GM12892 (cell line): ENCODE data around the gene LOXL1.
A peak's percentile ranks its signal among the peaks of the same experiment; 100 is the strongest.

Experiments used
- DNase-seq: peaks from one replicate; pipeline ENCODE4 v3.0.0; 2011; ENCODE audit not compliant: insufficient read length
- FAIRE-seq: peaks from 2 replicates; lab custom pipeline; 2011; peaks lifted over from hg19 to GRCh38; lab: Jason Lieb, UNC
- POLR2A ChIP-seq: IDR thresholded peaks from 2 replicates; pipeline ENCODE4 v1.6.1; 2011; ENCODE audit warnings: low read depth, low read length, control low read depth
- POLR2AphosphoS5 ChIP-seq: IDR thresholded peaks from 2 replicates; pipeline ENCODE4 v1.6.1; 2011; ENCODE audit warnings: low read depth, low read length, control low read depth
- TAF1 ChIP-seq: IDR thresholded peaks from 2 replicates; pipeline ENCODE4 v1.6.1; 2011; ENCODE audit warnings: low read depth, mild to moderate bottlenecking, control low read depth, low read length, borderline replicate concordance

The LOXL1 gene

DNA sequence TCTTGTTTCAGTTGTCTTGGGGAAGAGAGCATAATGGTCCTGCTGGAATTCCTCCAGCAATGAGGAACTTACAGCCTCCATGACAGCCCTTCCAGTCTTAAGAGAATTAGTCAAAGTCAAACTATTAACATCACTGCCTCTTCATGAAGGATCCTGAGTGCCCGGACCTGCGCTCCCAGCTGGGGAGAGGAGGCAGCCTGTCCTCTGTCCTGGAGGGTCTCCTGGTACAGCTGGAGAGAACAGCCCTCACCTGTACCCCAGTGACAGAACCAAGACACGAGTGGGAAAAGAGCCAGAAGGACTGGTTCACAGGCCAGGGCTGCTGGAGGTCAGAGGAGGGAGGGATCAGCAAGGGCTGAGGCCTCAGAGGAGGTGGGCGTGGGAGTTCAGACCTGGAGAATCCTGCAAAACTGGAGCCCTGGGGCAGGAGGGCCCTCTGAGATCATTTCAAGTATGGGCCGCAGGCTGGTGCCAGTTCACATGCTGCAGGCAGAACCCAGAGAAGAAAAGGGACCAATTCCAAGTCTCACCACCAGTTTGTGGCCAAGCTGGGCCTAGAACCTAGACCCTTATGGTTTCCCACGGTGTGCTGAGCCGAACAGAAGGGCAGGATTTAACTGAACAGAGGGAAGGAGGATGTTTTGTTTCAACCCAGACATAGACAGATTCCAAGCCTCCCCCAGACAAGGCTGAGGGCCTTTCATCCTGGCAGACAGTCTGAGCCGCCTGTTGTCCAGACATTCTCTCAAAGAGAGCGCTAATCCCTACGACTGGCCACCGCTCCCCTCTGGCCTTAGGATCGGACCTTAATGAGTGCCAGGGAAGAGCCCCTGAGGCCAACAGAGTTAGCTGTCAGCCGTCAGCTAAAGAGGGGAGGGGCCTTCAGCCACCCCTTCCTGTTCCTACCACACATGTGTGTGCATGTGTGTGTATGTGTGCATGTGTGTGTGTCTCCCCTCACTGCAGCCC, 18.2 kb downstream of the LOXL1 start:
- DNase-seq (no peak), FAIRE-seq (no peak)
- TF ChIP-seq POLR2A = no peak
- no peak for TF ChIP-seq POLR2AphosphoS5
- no peak for TF ChIP-seq TAF1

DNA sequence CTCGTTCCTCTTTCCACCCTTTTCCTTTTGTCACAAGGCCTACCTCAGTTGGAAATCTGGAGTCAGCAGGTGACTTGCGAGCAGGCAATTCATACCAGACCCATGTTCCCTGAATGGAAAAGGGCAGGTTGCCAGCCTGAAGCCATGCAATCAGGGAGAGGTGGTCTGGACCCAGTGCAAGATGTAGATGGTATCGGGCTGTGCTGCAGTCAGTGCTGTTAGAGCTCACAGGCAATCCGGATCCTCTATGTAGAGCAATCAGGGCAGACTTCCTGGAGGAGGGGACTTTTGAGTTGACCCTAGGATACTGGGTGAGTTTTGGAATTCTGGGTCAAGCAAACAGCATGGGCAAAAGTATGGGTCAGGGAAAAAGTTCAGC, 18.9 kb downstream of the LOXL1 start:
- DNase-seq (no peak), FAIRE-seq (no peak)
- TF ChIP-seq TAF1 (no peak), POLR2AphosphoS5 (no peak), POLR2A (no peak)

DNA sequence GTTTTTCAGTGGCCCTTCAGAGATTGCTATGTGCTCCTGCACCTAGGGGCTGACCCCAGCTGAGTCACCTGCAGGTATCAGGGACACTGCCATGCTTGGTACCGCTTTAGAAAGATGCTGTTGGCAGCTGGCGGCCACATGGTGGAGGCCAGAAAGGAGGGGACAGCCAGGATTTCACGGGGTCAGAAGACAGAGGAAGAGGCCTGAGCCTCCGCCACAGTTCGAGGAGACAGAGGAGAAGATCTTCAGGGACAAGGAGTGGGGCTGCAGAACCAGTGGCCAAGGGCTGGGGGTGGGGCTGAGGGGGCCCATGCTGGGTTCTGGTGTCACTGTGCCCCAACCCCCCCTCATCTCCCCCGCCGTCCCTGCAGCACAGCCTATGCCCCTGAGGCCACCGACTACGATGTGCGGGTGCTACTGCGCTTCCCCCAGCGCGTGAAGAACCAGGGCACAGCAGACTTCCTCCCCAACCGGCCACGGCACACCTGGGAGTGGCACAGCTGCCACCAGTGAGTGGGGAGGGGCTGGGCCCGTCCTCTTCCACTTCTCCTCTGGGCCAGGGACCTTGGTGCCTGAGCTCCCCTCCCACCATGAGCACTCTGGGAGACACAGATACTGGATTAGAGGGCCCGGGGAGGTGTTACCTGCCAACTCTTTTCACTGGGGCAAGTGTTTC, 19.9 kb downstream of the LOXL1 start:
- no peak for FAIRE-seq
- DNase-seq = no peak
- TF ChIP-seq POLR2AphosphoS5 (no peak), POLR2A (no peak), TAF1 (no peak)

DNA sequence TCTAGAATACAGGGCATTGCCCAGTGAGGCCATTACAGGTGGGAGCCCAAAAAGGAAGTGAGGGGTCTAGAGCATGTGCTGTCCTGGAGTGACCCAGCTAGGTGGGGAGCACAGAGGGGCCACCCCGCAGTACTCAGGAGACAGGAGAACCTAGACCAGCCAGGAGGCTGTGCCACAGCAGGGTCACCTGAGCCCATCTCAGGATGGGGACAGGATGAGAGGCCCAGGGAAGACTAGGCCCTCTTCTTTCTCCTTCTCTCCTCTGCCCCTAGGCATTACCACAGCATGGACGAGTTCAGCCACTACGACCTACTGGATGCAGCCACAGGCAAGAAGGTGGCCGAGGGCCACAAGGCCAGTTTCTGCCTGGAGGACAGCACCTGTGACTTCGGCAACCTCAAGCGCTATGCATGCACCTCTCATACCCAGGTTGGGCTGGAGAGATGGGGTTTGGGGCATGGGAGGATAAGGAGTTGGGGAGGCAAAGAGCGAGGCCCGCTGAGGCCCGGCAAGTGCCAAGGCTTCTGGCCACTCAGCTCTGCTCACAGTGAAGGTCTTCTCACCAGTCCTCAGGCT, 20.6 kb downstream of the LOXL1 start:
- DNase-seq (no peak), FAIRE-seq (no peak)
- no peak for TF ChIP-seq TAF1
- no peak for TF ChIP-seq POLR2AphosphoS5
- TF ChIP-seq POLR2A = no peak

DNA sequence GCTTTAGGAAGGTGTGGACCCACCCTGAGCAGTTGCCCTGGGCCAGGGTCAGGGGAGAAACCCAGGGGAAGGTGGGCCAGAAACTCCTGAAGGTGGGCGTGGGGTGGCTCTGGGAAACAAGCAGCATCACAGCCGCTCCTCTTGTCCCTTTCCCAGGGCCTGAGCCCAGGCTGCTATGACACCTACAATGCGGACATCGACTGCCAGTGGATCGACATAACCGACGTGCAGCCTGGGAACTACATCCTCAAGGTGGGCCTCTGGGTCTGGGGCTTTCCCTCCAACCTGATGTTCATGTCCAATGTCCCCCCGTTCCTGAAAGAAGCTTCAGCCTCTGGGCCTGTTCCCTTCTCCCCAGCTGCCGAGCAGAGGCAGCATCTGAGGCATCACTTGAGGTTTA, 21.4 kb downstream of the LOXL1 start:
- no peak for TF ChIP-seq TAF1
- TF ChIP-seq POLR2AphosphoS5 = no peak
- no peak for TF ChIP-seq POLR2A
- FAIRE-seq (no peak), DNase-seq (no peak)

DNA sequence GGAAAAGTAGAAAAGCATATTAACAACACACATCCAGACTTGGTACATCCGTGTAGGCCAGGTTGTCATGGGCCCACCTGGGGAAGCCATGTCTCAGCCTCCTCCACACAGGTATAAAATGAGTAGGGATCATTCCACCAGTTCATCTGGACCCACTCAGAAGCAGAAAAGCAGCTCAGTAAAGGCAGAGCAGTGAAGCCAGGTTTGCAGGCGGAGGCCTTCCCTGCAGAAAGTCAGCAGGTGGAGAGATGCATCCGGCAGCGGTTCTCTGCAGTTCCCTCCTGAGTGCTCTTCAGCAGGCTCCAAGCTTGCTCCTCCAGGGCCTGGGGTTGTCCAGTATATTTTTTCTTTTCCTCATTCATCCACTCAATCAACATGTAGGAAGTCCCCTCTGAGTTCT, 22.1 kb downstream of the LOXL1 start:
- FAIRE-seq = no peak
- no peak for TF ChIP-seq POLR2A
- no peak for TF ChIP-seq POLR2AphosphoS5
- no peak for TF ChIP-seq TAF1
- no peak for DNase-seq

DNA sequence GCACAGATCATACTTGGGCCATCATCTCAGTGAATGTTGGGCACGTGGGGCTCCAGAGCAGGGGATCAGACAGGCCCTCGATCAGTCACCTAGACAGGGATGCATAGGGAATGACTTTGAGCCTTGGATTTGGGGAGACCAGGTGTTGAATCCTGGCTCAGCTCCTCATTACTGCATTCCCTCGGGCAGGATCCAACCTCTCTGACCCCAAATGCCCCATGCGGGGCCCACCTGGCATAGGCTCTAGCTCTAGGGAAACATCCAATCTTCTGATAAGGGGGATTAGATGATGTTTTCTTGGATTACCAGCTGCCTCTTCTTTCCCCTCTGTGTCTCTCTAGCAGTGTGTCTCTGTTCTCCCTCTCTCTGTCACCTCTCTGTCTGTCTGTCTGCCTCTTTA, 22.7 kb downstream of the LOXL1 start:
- DNase-seq = no peak
- FAIRE-seq = no peak
- TF ChIP-seq POLR2A = no peak
- TF ChIP-seq POLR2AphosphoS5 = no peak
- no peak for TF ChIP-seq TAF1

DNA sequence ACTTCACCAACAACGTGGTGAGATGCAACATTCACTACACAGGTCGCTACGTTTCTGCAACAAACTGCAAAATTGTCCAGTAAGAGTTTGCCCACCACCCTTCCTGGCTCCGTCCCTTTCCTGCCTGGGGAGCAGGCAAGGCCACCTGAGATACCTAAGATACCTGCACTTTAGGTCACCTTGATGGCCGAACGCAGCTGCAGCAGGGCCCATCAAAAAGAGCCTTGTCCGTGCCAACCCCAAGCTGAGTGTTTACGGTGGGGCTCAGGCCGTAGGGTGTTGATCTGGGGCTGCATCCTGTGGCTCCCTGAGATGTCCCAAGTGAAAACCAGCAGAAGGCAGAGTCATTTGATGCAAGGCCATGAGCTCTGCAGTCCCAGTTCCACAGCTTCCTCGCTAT, 23.2 kb downstream of the LOXL1 start:
- no peak for DNase-seq
- no peak for FAIRE-seq
- TF ChIP-seq TAF1 (no peak), POLR2AphosphoS5 (no peak)

DNA sequence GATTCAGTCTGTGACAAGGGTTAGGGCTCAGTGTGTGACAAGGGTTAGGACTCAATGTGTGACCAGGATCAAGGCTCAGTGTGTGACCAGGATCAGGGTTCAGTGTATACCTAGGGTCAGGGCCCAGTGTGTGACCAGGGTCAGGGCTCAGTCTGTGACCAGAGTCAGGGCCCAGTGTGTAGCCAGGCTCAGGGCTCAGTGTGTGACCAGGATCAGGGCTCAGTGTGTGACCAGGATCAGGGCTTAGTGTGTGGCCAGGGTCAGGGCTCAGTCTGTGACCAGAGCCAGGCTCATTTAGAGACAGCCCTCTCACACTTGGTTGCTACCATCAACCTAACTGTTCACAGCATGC, 24.2 kb downstream of the LOXL1 start:
- FAIRE-seq (no peak), DNase-seq (no peak)
- TF ChIP-seq POLR2AphosphoS5 = no peak
- TF ChIP-seq POLR2A = no peak

DNA sequence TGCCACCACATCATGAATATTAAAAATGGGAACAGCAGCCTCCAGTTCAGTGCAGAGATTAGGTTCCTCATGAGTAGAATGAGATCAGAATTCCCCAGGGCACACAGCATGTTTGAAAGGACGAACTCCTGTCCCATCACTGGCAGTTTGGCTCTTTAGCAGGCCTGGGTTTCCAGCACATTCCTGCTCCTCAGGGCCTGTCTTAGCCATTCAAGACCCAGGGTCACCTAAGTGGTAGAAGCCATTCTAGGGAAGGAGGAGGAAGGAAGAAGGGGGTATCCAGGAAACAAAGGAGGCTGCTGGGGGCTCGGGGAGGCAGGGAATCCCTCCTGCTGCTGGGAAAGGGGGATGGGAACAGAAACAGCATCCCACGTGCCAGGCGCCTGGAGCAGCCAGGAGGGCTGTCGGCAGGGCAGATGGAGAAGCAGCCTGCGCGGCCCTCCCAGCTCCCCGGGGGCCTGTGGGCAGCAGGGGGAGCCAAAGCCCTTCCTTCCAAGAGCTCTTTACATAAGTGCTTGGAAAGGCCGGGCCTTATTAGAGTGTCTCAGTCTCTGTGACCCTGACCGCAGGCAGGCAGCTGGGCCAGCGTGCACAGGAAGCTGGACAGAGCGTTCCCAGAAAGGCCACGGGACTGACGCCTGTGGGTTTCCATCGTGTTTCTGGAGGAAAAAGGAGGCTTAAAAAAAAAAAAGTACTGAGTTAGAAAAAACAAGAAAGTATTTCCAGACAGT, 24.7 kb downstream of the LOXL1 start:
- DNase-seq = peak; percentile 78
- no peak for FAIRE-seq
- TF ChIP-seq POLR2AphosphoS5 = no peak
- TF ChIP-seq POLR2A = no peak
- no peak for TF ChIP-seq TAF1

DNA sequence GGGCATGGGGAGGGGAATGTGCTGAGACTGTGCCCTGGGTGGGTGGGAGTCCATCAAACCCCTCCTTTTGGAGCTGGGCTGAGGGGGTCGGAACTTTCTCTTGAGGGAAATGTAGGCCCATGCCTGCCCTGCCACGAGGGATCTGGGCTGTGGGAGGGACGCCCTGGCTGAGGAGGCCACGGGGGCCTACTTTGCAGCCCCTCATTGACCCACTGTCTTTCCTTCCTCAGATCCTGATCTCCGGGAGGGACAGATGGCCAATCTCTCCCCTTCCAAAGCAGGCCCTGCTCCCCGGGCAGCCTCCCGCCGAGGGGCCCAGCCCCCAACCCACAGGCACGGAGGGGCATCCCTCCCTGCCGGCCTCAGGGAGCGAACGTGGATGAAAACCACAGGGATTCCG, 25.3 kb downstream of the LOXL1 start:
- FAIRE-seq (no peak), DNase-seq (no peak)
- no peak for TF ChIP-seq POLR2A
- TF ChIP-seq TAF1 = no peak
- no peak for TF ChIP-seq POLR2AphosphoS5
